ENCODE data around the gene GRIK2. TPM values are rescaled to one million over a fixed set of nuclear protein-coding genes. Genes with fewer than 3 reads are reported as not detected.
"Not testable (repeated sequence)": the region's sequence is repeated elsewhere in the genome, so short reads cannot be mapped to it uniquely, and the experiment has no call there.

GRIK2 gene
- polyA plus RNA-seq (2012; ENCODE audit: missing spikeins): not detected

DNA sequence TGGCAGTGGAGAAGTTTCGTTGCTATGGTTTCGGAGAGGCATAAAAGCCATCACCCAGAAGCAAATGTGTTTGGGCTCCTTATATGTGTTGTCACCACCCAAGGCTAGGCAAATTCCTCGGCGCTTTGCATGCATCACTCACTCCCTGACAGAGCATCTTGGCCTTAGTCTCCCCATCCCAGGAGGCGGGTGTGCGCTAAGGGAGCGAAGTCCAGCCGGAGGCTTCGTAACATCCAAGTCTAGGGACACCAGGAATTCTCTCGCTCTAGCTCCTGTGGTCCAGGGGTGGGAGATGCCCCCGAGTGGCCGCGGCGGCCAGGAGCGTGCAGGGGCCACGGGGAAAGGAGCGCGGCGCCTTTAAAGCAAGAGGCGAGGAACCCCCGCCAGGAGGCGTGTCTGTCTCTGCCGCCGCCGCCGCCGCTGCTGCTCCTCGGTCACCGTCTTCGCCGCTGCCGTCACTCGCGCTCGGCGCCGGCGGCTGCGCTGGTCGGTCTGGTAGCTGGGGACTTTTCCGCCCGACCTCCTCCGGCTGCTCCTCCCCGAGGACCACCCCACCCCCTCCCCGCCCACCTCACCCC, at the start of gene GRIK2:
GRIK2 (plus strand) TSS at position 458 of the 578 bp plus-strand sequence.
- TF ChIP-seq TAF1 (IDR thresholded peaks at IDR 0.05; ENCODE audit: borderline replicate concordance, low read depth, low read length) (no peak), POLR2A (IDR thresholded peaks at IDR 0.05; ENCODE audit: low read depth, low read length) (no peak), POLR2AphosphoS5 (IDR thresholded peaks at IDR 0.05; ENCODE audit: low read depth, low read length) (no peak)
- DNase-seq (ENCODE audit: insufficient read length): no peak
- FAIRE-seq: no peak

DNA sequence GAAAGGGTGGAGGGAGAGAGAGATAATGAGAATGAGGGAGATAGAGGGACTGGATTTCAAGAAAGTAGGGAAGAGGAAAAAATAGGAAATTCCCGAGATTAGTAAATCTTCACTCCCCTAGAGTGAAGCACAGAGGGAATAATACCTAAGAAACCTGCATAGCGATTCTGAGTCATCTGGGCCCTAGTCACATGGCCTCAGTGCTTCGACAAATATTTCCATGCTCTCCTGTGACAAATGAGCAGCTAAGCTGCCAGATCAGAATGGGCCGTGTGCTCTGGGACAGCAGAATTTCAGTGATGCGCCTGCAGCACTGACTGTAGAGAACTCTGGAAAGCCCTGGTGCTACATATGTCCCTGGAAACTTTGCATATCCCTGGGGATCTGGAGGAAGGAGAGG, 48.6 kb upstream of the GRIK2 start:
- DNase-seq (ENCODE audit: insufficient read length) (no peak), FAIRE-seq (no peak)
- no peak for TF ChIP-seq POLR2AphosphoS5 (IDR thresholded peaks at IDR 0.05; ENCODE audit: low read depth, low read length)
- TF ChIP-seq TAF1 (IDR thresholded peaks at IDR 0.05; ENCODE audit: borderline replicate concordance, low read depth, low read length): no peak
- TF ChIP-seq POLR2A (IDR thresholded peaks at IDR 0.05; ENCODE audit: low read depth, low read length): no peak

DNA sequence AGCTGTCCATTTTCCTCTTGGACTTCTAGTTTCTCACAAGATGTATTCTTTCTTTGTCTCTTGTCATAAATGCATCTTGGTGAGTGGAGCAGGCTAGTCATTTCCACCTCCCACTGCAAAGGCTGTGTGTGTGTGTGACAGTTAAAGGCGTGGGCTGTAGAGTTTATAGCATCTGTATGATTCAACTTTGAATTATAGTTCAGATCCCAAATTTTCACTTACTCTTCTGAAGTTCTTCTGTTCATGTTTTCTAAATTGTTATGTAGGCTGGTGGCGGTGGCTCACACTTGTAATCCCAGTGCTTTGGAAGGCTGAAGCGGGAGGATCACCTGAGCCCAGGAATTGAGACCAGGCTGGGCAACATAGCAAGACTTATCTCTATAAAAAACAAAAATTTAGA, 44.7 kb upstream of the GRIK2 start:
- TF ChIP-seq POLR2AphosphoS5 (IDR thresholded peaks at IDR 0.05; ENCODE audit: low read depth, low read length) (no peak), TAF1 (IDR thresholded peaks at IDR 0.05; ENCODE audit: borderline replicate concordance, low read depth, low read length) (no peak), POLR2A (IDR thresholded peaks at IDR 0.05; ENCODE audit: low read depth, low read length) (no peak)
- FAIRE-seq: no peak

GRCh38 chr6:101350631-101351030, 42.9 kb upstream of the GRIK2 start:
- not testable (repeated sequence) for FAIRE-seq; DNase-seq (ENCODE audit: insufficient read length)

More for the DNA sequence above, 44.7 kb upstream of the GRIK2 start:
- DNase-seq (ENCODE audit: insufficient read length): no peak

GRCh38 chr6:101351173-101351572, 42.3 kb upstream of the GRIK2 start:
- FAIRE-seq: no peak
- TF ChIP-seq POLR2AphosphoS5 (IDR thresholded peaks at IDR 0.05; ENCODE audit: low read depth, low read length) (no peak), TAF1 (IDR thresholded peaks at IDR 0.05; ENCODE audit: borderline replicate concordance, low read depth, low read length) (no peak), POLR2A (IDR thresholded peaks at IDR 0.05; ENCODE audit: low read depth, low read length) (no peak)
- DNase-seq (ENCODE audit: insufficient read length): no peak

DNA sequence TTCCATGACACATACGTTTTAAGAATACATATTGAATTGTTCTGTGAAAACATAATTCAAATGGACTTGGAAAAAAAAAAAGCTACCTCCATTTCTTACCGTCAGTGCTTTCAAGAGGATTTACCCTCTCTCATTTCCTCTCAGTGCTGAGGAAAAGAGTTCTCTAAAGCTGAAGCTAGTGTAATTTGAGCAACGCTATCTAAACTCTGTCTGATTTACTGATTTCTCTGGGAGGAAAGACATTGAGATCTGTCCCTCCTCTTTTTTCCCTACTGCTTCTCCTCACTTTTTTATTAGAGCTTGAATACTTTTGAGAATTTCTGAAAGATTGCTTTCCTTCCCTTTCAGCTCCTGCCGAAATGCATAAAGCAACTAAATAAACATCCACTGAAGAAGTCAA, 41.2 kb upstream of the GRIK2 start:
- no peak for FAIRE-seq
- TF ChIP-seq TAF1 (IDR thresholded peaks at IDR 0.05; ENCODE audit: borderline replicate concordance, low read depth, low read length): no peak
- TF ChIP-seq POLR2A (IDR thresholded peaks at IDR 0.05; ENCODE audit: low read depth, low read length): no peak
- no peak for TF ChIP-seq POLR2AphosphoS5 (IDR thresholded peaks at IDR 0.05; ENCODE audit: low read depth, low read length)
- no peak for DNase-seq (ENCODE audit: insufficient read length)

DNA sequence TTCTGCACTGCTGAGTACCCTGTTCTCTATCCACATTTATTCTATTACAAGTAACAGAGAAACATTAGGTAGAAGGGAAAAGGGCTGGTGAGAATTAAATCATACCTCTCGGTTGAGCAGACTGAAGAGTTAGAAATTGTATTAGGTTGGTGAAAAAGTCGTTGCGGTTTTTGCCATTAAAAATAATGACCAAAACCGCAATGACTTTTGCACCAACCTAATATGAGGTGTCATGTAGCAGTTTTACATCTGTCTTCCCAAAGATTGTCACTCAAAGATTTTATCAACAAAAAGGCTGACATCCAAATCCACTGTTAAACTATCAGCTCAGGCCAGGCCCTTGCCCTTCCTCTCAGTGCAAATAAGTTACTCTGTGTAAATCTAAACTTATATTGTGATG, 28.3 kb upstream of the GRIK2 start:
- FAIRE-seq (no peak), DNase-seq (ENCODE audit: insufficient read length) (no peak)
- TF ChIP-seq POLR2AphosphoS5 (IDR thresholded peaks at IDR 0.05; ENCODE audit: low read depth, low read length) (no peak), POLR2A (IDR thresholded peaks at IDR 0.05; ENCODE audit: low read depth, low read length) (no peak), TAF1 (IDR thresholded peaks at IDR 0.05; ENCODE audit: borderline replicate concordance, low read depth, low read length) (no peak)

DNA sequence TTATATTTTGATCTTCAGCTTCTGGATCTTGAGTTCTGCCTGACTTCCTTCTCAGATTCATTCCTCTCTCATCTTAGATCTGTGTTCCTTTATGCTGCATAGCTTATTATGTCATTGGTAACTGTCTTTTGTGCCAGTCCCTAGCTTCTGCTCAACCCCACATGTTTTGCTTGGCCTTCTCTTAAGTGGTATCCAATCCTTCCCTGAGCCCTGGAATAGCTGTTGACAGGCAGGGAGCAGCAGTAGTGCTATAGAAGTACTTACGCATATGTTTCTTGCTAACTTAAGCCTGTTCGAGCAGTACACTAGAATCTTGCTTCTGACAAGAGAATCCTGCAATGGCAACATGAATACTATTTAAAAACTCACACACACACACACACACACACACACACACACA, 13.6 kb upstream of the GRIK2 start:
- no peak for TF ChIP-seq TAF1 (IDR thresholded peaks at IDR 0.05; ENCODE audit: borderline replicate concordance, low read depth, low read length)
- no peak for TF ChIP-seq POLR2A (IDR thresholded peaks at IDR 0.05; ENCODE audit: low read depth, low read length)
- no peak for TF ChIP-seq POLR2AphosphoS5 (IDR thresholded peaks at IDR 0.05; ENCODE audit: low read depth, low read length)
- no peak for FAIRE-seq
- no peak for DNase-seq (ENCODE audit: insufficient read length)

DNA sequence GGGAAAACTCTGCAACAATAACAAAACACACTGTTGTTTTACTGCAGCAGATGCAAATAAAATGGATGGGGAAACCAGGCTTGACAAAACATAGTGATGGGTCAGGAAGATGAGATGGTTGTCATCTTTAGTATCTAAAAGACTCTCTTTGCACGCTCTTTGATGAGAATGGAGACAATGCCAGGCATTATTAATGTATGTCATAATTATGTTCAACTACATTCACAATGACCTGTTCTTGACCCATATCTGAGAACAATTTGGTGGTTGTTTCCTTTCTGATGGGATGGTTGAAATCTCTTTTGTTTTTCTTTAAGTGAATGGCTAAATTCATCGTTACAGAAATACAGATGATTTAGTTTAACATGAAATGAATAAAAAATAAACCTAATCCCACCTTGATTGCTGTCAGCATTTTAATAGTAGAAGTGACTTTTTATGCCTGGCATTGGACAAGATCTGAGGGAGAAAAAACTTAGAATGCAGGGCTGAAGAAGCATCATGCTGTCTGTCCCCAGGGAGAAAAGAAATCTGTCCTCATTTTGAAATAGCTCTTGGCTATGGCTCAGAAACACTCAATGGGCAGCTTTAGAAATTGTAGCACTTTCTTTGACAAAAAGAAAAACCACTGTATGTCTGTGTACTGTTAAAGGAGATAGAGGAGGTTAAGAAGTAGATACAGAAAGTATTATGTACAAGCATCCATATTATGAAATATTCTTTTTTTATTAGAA, 12.4 kb upstream of the GRIK2 start:
- DNase-seq (ENCODE audit: insufficient read length) (no peak), FAIRE-seq (no peak)
- no peak for TF ChIP-seq POLR2AphosphoS5 (IDR thresholded peaks at IDR 0.05; ENCODE audit: low read depth, low read length)
- TF ChIP-seq POLR2A (IDR thresholded peaks at IDR 0.05; ENCODE audit: low read depth, low read length): no peak
- no peak for TF ChIP-seq TAF1 (IDR thresholded peaks at IDR 0.05; ENCODE audit: borderline replicate concordance, low read depth, low read length)

GRCh38 chr6:101383747-101384146, 9.8 kb upstream of the GRIK2 start:
- not testable (repeated sequence) for DNase-seq (ENCODE audit: insufficient read length); FAIRE-seq

DNA sequence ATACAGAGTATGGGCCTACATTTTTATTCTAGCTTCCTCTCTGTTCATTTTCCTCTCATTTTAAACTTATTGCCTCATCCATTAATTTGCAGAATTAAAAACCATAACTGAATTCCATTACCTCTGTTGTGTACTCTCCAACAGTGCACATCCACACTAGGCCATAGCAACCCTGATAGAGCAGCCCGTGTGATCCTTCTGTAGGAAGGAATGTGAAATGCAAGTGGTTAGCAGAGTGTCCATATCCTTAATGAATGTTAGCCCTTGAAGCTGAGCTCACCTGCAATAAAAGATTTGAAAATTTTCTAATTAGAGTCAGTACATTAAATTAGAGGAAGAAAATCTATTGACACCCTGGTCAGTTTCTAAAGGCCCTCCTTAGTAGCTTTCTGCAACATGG, 6.5 kb upstream of the GRIK2 start:
- FAIRE-seq (no peak), DNase-seq (ENCODE audit: insufficient read length) (no peak)
- no peak for TF ChIP-seq POLR2AphosphoS5 (IDR thresholded peaks at IDR 0.05; ENCODE audit: low read depth, low read length)

- TF ChIP-seq POLR2A (IDR thresholded peaks at IDR 0.05; ENCODE audit: low read depth, low read length): no peak
- no peak for TF ChIP-seq POLR2AphosphoS5 (IDR thresholded peaks at IDR 0.05; ENCODE audit: low read depth, low read length)
- no peak for TF ChIP-seq TAF1 (IDR thresholded peaks at IDR 0.05; ENCODE audit: borderline replicate concordance, low read depth, low read length)
- FAIRE-seq (no peak), DNase-seq (ENCODE audit: insufficient read length) (no peak)
Measured at GRCh38 chr6:101391772-101392585, 1.5 kb upstream of the GRIK2 start.

Measured in GM12892 (cell line).